ENCODE data around the gene BAG2.

DNA sequence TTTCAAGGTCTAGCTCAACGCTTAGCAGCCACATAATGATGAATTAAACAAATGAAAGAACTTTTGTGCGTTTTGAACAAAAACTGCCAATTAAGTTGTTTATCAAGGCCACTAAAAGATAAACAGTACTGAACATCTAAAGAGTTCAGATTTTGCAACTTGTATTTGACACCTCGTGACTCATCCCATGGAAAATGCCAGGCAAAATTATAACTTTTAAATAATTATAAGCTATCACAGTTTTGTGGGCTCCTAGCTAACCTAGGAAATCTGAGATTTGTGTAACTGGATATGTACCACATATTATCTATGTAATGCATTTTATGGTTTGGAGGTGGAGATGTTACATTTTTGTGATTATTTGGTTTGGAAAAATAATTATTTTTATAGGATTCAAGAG is 9.6 kb upstream of the BAG2 start:
- no peak for TF ChIP-seq CEBPB (IDR thresholded peaks at IDR 0.05)
- no peak for TF ChIP-seq EP300 (IDR thresholded peaks at IDR 0.05; ENCODE audit: borderline replicate concordance)
- TF ChIP-seq YY1 (IDR thresholded peaks at IDR 0.05; ENCODE audit: low read depth), result no peak
- TF ChIP-seq REST (IDR thresholded peaks at IDR 0.05; ENCODE audit: low read depth), result no peak
- no peak for TF ChIP-seq CREB1 (IDR thresholded peaks at IDR 0.05; ENCODE audit: low read depth)
- no peak for TF ChIP-seq FOXM1 (IDR thresholded peaks at IDR 0.05; ENCODE audit: borderline replicate concordance, low read depth)
- no peak for TF ChIP-seq RAD21 (IDR thresholded peaks at IDR 0.05; ENCODE audit: low read depth)
- TF ChIP-seq, protein P1, sequence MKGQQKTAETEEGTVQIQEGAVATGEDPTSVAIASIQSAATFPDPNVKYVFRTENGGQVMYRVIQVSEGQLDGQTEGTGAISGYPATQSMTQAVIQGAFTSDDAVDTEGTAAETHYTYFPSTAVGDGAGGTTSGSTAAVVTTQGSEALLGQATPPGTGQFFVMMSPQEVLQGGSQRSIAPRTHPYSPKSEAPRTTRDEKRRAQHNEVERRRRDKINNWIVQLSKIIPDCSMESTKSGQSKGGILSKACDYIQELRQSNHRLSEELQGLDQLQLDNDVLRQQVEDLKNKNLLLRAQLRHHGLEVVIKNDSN (IDR thresholded peaks at IDR 0.05), result no peak
- TF ChIP-seq TCF12 (IDR thresholded peaks at IDR 0.05; ENCODE audit: low read depth), result no peak
- no peak for TF ChIP-seq ZBTB7A (IDR thresholded peaks at IDR 0.05; ENCODE audit: low read depth)
